A673 (cell line): ENCODE measurements around the gene ZFAND5. TPM values are rescaled to one million over a fixed set of nuclear protein-coding genes. Genes with fewer than 3 reads are reported as not detected.
A peak's percentile ranks its signal among the peaks of the same experiment; 100 is the strongest.

Source experiments
- BruUV-seq: library from RNA; stranded (reverse); fragments of 400-500 nt; replicated peaks from 2 replicates; lab custom pipeline; 2021; lab: Mats Ljungman, UMichigan
- CTCF ChIA-PET: fragments of 300-600 bp; sonication (Branson Sonifier 250); formaldehyde crosslinking; loops from one replicate; lab custom pipeline; 2022; ENCODE audit warnings: antibody characterized with exemption; lab: Charles Lee
- POLR2A ChIA-PET: fragments of 300-600 bp; sonication (Branson Sonifier 250); formaldehyde crosslinking; loops from one replicate; lab custom pipeline; 2022; ENCODE audit warnings: antibody characterized with exemption; ENCODE audit not compliant: low non-redundant PET; lab: Charles Lee
- DNase-seq: peaks from one replicate; pipeline ENCODE4 v3.0.0-alpha.2; 2015; ENCODE audit warnings: low spot score
- H3K27ac ChIP-seq: fragments of 200-600 bp; sonication (generic); 2 replicates; pipeline ENCODE4 v1.5.1; 2016; ENCODE audit warnings: mixed run types, low read depth, mild to moderate bottlenecking, mixed read lengths, antibody characterized with exemption, low read length; ENCODE audit not compliant: poor library complexity, severe bottlenecking
- H3K27me3 ChIP-seq: fragments of 200-600 bp; sonication (generic); replicated peaks from 2 replicates; pipeline ENCODE4 v1.6.1; 2017; ENCODE audit warnings: mixed run types, low read depth, mild to moderate bottlenecking, mixed read lengths, antibody characterized with exemption, low read length; ENCODE audit not compliant: insufficient read depth, poor library complexity
- H3K36me3 ChIP-seq: fragments of 200-600 bp; sonication (generic); 2 replicates; pipeline ENCODE4 v1.6.1; 2016; ENCODE audit warnings: mixed run types, mild to moderate bottlenecking, mixed read lengths, antibody characterized with exemption, low read length; ENCODE audit not compliant: insufficient read depth, poor library complexity, severe bottlenecking
- H3K4me1 ChIP-seq: fragments of 200-600 bp; sonication (generic); 2 replicates; pipeline ENCODE4 v1.6.1; 2017; ENCODE audit warnings: mixed run types, mild to moderate bottlenecking, mixed read lengths, antibody characterized with exemption, low read length; ENCODE audit not compliant: insufficient read depth, poor library complexity, severe bottlenecking
- H3K4me3 ChIP-seq: fragments of 200-600 bp; sonication (generic); 2 replicates; pipeline ENCODE4 v1.5.1; 2016; ENCODE audit warnings: low read depth, mixed run types, mild to moderate bottlenecking, mixed read lengths, low read length; ENCODE audit not compliant: poor library complexity, severe bottlenecking
- H3K9me3 ChIP-seq: fragments of 200-600 bp; sonication (generic); 2 replicates; pipeline ENCODE4 v1.6.1; 2016; ENCODE audit warnings: mixed run types, low read depth, mild to moderate bottlenecking, mixed read lengths, antibody characterized with exemption, low read length; ENCODE audit not compliant: poor library complexity, severe bottlenecking
- CTCF ChIP-seq: fragments of 300-800, 200-600 bp; sonication (generic); conservative IDR thresholded peaks from 2 replicates; pipeline ENCODE4 v1.5.1; 2017; ENCODE audit warnings: low read depth, mild to moderate bottlenecking, antibody characterized with exemption, low read length, moderate library complexity, mixed read lengths
- EZH2 ChIP-seq: fragments of 200-600 bp; sonication (generic); IDR thresholded peaks from 2 replicates; pipeline ENCODE4 v1.6.1; 2017; ENCODE audit warnings: borderline replicate concordance, low read depth, mild to moderate bottlenecking, mixed read lengths, antibody characterized with exemption, low read length; ENCODE audit not compliant: poor library complexity, severe bottlenecking
- intact Hi-C: fragments of 100-400 bp; cut with micrococcal nuclease; formaldehyde crosslinking; loops from one replicate; pipeline ENCODE4 v1.10.0; 2022; ENCODE audit not compliant: unreplicated experiment
- total RNA-seq: library from RNA; stranded (reverse); gene quantifications from 2 replicates; pipeline ENCODE4 v1.2.3, GENCODE V29; 2021

Gene ZFAND5
- total RNA-seq, 1 experiment from 2014 or later, result 194 TPM

- no peaks in the 10 kb centered on the region for H3K36me3 ChIP-seq
- no peak for DNase-seq
- no peaks in the 10 kb centered on the region for H3K9me3 ChIP-seq
- H3K27me3 ChIP-seq, result no peaks in the 10 kb centered on the region
- POLR2A ChIA-PET, result no interaction called here
- no TSS peak for BruUV-seq
- no peaks in the 10 kb centered on the region for H3K4me1 ChIP-seq
- CTCF ChIA-PET, result no interaction called here
- 0 out of 2 replicates have a peak, but pooled peaks have one; percentile 22 for TF ChIP-seq CTCF
- no peak for TF ChIP-seq EZH2
- no peak overlapping the region for H3K4me3 ChIP-seq
- intact Hi-C loops, result no loop called here
- H3K27ac ChIP-seq, result no peak overlapping the region
These were observed 31.3 kb downstream of the ZFAND5 start for GRCh38 chr9:72333709-72334108.

GRCh38 chr9:72333197-72333596 lies 31.8 kb downstream of the ZFAND5 start:
- POLR2A ChIA-PET, result no interaction called here
- CTCF ChIA-PET, result no interaction called here
- no TSS peak for BruUV-seq

GRCh38 chr9:72332351-72332750 lies 32.7 kb downstream of the ZFAND5 start:
- POLR2A ChIA-PET, result no interaction called here
- no peaks in the 10 kb centered on the region for H3K4me1 ChIP-seq
- intact Hi-C loops, result no loop called here
- no peaks in the 10 kb centered on the region for H3K9me3 ChIP-seq
- H3K27ac ChIP-seq, result no peak overlapping the region
- TF ChIP-seq CTCF (no peak), EZH2 (no peak)
- no peaks in the 10 kb centered on the region for H3K36me3 ChIP-seq
- no peak overlapping the region for H3K4me3 ChIP-seq
- BruUV-seq, result no TSS peak
- H3K27me3 ChIP-seq, result no peaks in the 10 kb centered on the region
- DNase-seq, result no peak
- CTCF ChIA-PET, result no interaction called here

More at GRCh38 chr9:72333197-72333596, 31.8 kb downstream of the ZFAND5 start:
- intact Hi-C loops, result no loop called here
- Histone ChIP-seq H3K4me3 (no peak overlapping the region), H3K27ac (no peak overlapping the region), H3K36me3 (no peaks in the 10 kb centered on the region), H3K4me1 (no peaks in the 10 kb centered on the region), H3K27me3 (no peaks in the 10 kb centered on the region), H3K9me3 (no peaks in the 10 kb centered on the region)
- no peak for DNase-seq
- no peak for TF ChIP-seq EZH2
- no peak for TF ChIP-seq CTCF
